H1 (cell line): Measurements from ENCODE around the gene GSTO2. TPM values are rescaled to one million over a fixed set of nuclear protein-coding genes. Genes with fewer than 3 reads are reported as not detected.

Experiments used
- CTCF ChIA-PET: fragments of 300-600 bp; sonication (Branson Sonifier 250); formaldehyde crosslinking; loops from one replicate; lab custom pipeline; 2021; ENCODE audit not compliant: partially characterized antibody; lab: Charles Lee
- POLR2A ChIA-PET: fragments of 300-600 bp; sonication (Branson Sonifier 250); formaldehyde crosslinking; loops from one replicate; lab custom pipeline; 2021; ENCODE audit warnings: inconsistent platforms; ENCODE audit not compliant: partially characterized antibody; lab: Charles Lee
- DNase-seq, 2 experiments: peaks; one replicate each; pipeline versions ENCODE4 v3.0.0 to v3.0.0-alpha.2; 2010 to 2022; ENCODE audit warnings: low spot score in 2 of 2, low read depth in 1 of 2, mixed read lengths in 1 of 2
- FAIRE-seq: peaks from 2 replicates; lab custom pipeline; 2011; peaks lifted over from hg19 to GRCh38; lab: Jason Lieb, UNC
- H2AFZ ChIP-seq: 2 replicates; pipeline ENCODE4 v1.8.1; 2012; ENCODE audit warnings: low read length, inconsistent platforms
- H2AK5ac ChIP-seq: 2 replicates; pipeline ENCODE4 v1.6.1; 2013; ENCODE audit warnings: low read depth, low read length
- H2BK120ac ChIP-seq: replicated peaks from 2 replicates; pipeline ENCODE3; 2013; ENCODE audit warnings: low read depth, low read length, inconsistent platforms
- H2BK12ac ChIP-seq: 2 replicates; pipeline ENCODE4 v1.6.1; 2013; ENCODE audit warnings: low read depth, low read length
- H2BK15ac ChIP-seq: 2 replicates; pipeline ENCODE4 v1.6.1; 2013; ENCODE audit warnings: low read length
- H2BK20ac ChIP-seq: 2 replicates; pipeline ENCODE4 v1.6.1; 2013; ENCODE audit warnings: low read length
- H2BK5ac ChIP-seq: 2 replicates; pipeline ENCODE4 v1.6.1; 2013; ENCODE audit warnings: low read depth, low read length
- H3K14ac ChIP-seq: 2 replicates; pipeline ENCODE4 v1.6.1; 2013; ENCODE audit warnings: inconsistent platforms; ENCODE audit not compliant: insufficient read length
- H3K18ac ChIP-seq: 2 replicates; pipeline ENCODE4 v1.6.1; 2013; ENCODE audit warnings: low read length; ENCODE audit errors: extremely low read depth
- H3K23ac ChIP-seq: 2 replicates; pipeline ENCODE4 v1.6.1; 2013; ENCODE audit warnings: inconsistent platforms; ENCODE audit not compliant: insufficient read length
- H3K23me2 ChIP-seq: 2 replicates; pipeline ENCODE4 v1.6.1; 2013; ENCODE audit warnings: low read depth, low read length
- H3K27ac ChIP-seq: 2 replicates; pipeline ENCODE4 v1.6.1; 2011; ENCODE audit warnings: low read depth, low read length, inconsistent platforms
- H3K27me3 ChIP-seq, 4 experiments: replicated peaks in 1 of 4; 1 replicate in 1 of 4; 2 replicates in 3 of 4; pipeline versions ENCODE4 v1.6.1 to v1.8.1; 2011 to 2013; ENCODE audit warnings: low read length in 3 of 4, mild to moderate bottlenecking in 3 of 4, inconsistent platforms in 2 of 4, mixed read lengths in 2 of 4, moderate library complexity in 1 of 4; ENCODE audit not compliant: control insufficient read depth in 3 of 4, insufficient read depth in 3 of 4; ENCODE audit errors: extremely low read depth in 1 of 4
- H3K36me3 ChIP-seq, 4 experiments: 2 replicates each; pipeline versions ENCODE4 v1.6.1 to v1.8.1; 2011 to 2013; ENCODE audit warnings: mild to moderate bottlenecking in 4 of 4, low read length in 3 of 4, moderate library complexity in 2 of 4, control low read depth in 1 of 4, inconsistent platforms in 1 of 4; ENCODE audit not compliant: insufficient read depth in 4 of 4, control insufficient read depth in 2 of 4
- H3K4ac ChIP-seq: replicated peaks from 2 replicates; pipeline ENCODE3; 2013; ENCODE audit warnings: low read length, low read depth, mixed read lengths, inconsistent platforms; ENCODE audit not compliant: insufficient read length
- H3K4me1 ChIP-seq, 4 experiments: replicated peaks in 1 of 4; 1 replicate in 1 of 4; 2 replicates in 3 of 4; pipeline versions ENCODE4 v1.6.1 to v1.8.1; 2011 to 2013; ENCODE audit warnings: low read length in 3 of 4, inconsistent platforms in 2 of 4, mixed read lengths in 1 of 4; ENCODE audit not compliant: insufficient read depth in 4 of 4, control insufficient read depth in 3 of 4
- H3K4me2 ChIP-seq, 2 experiments: 2 replicates each; pipeline versions ENCODE4 v1.6.1 to v1.8.1; 2011 to 2013; ENCODE audit warnings: low read depth in 2 of 2, low read length in 2 of 2, control low read depth in 1 of 2, inconsistent platforms in 1 of 2, mild to moderate bottlenecking in 1 of 2; ENCODE audit not compliant: insufficient read depth in 1 of 2
- H3K4me3 ChIP-seq, 4 experiments: fragments of 200-600, 300-600 bp in 1 of 4; sonication (generic), shearing (Covaris generic), sonication (Bioruptor Twin) in 1 of 4; 2 replicates each; pipeline versions ENCODE4 v1.5.1 to v1.8.1; 2011 to 2016; ENCODE audit warnings: low read length in 4 of 4, low read depth in 3 of 4, control low read depth in 2 of 4, inconsistent platforms in 2 of 4, mild to moderate bottlenecking in 2 of 4, mixed read lengths in 1 of 4, moderate library complexity in 1 of 4; ENCODE audit not compliant: insufficient read depth in 2 of 4; ENCODE audit errors: extremely low read depth in 1 of 4
- H3K56ac ChIP-seq: replicated peaks from 2 replicates; pipeline ENCODE3; 2013; ENCODE audit warnings: low read depth, mild to moderate bottlenecking, mixed read lengths, low read length, inconsistent platforms; ENCODE audit not compliant: insufficient read length
- H3K79me1 ChIP-seq: 2 replicates; pipeline ENCODE4 v1.6.1; 2013; ENCODE audit warnings: low read depth, low read length, control low read depth
- H3K79me2 ChIP-seq, 2 experiments: 2 replicates each; pipeline versions ENCODE4 v1.6.1 to v1.8.1; 2012 to 2013; ENCODE audit warnings: low read length in 2 of 2, mild to moderate bottlenecking in 2 of 2, inconsistent platforms in 1 of 2; ENCODE audit not compliant: insufficient read depth in 2 of 2, control insufficient read depth in 1 of 2
- H3K9ac ChIP-seq, 4 experiments: replicated peaks in 1 of 4; 1 replicate in 1 of 4; 2 replicates in 3 of 4; pipeline versions ENCODE4 v1.6.1 to v1.8.1; 2011 to 2013; ENCODE audit warnings: low read depth in 3 of 4, low read length in 3 of 4, control low read depth in 2 of 4, mild to moderate bottlenecking in 2 of 4, moderate library complexity in 2 of 4, inconsistent platforms in 1 of 4; ENCODE audit errors: extremely low read depth in 1 of 4
- H3K9me3 ChIP-seq, 2 experiments: 2 replicates each; pipeline versions ENCODE4 v1.6.1 to v1.8.1; 2012 to 2013; ENCODE audit warnings: mild to moderate bottlenecking in 2 of 2, moderate library complexity in 2 of 2, control low read depth in 1 of 2, inconsistent platforms in 1 of 2, low read depth in 1 of 2, low read length in 1 of 2, mixed read lengths in 1 of 2; ENCODE audit not compliant: insufficient read depth in 2 of 2
- H4K20me1 ChIP-seq, 2 experiments: replicated peaks in 1 of 2; 2 replicates each; pipeline versions ENCODE3 to v1.8.1; 2011 to 2013; ENCODE audit warnings: inconsistent platforms in 2 of 2, low read length in 2 of 2, mild to moderate bottlenecking in 1 of 2; ENCODE audit not compliant: insufficient read depth in 2 of 2, control insufficient read depth in 1 of 2
- H4K5ac ChIP-seq: 2 replicates; pipeline ENCODE4 v1.6.1; 2013; ENCODE audit warnings: low read length, low read depth, mixed read lengths, inconsistent platforms; ENCODE audit not compliant: insufficient read length
- H4K8ac ChIP-seq: 2 replicates; pipeline ENCODE4 v1.8.0; 2013; ENCODE audit warnings: mild to moderate bottlenecking, moderate library complexity, low read length, inconsistent platforms; ENCODE audit not compliant: insufficient read depth; ENCODE audit errors: extremely low read depth
- H4K91ac ChIP-seq: replicated peaks from 2 replicates; pipeline ENCODE3; 2013; ENCODE audit warnings: low read length, mixed read lengths, inconsistent platforms; ENCODE audit not compliant: insufficient read length
- BACH1 ChIP-seq: IDR thresholded peaks from 2 replicates; pipeline ENCODE4 v1.6.1; 2012; ENCODE audit warnings: low read length, improper control_type of control experiment
- BCL11A ChIP-seq, 2 experiments: IDR thresholded peaks; one replicate each; pipeline ENCODE4 v1.6.1; 2011; ENCODE audit warnings: low read depth in 2 of 2, low read length in 2 of 2, mild to moderate bottlenecking in 2 of 2
- CBX8 ChIP-seq: fragments of 300-800, 300-1000 bp; sonication (generic); IDR thresholded peaks from 2 replicates; pipeline ENCODE4 v1.7.1; 2016; ENCODE audit warnings: low read depth, low read length, borderline replicate concordance
- CTBP2 ChIP-seq: IDR thresholded peaks from 2 replicates; pipeline ENCODE4 v1.7.0; 2011; ENCODE audit warnings: borderline replicate concordance, mild to moderate bottlenecking, moderate library complexity, mixed read lengths, low read length; ENCODE audit not compliant: insufficient read depth, insufficient read length
- HDAC6 ChIP-seq: IDR thresholded peaks from one replicate; pipeline ENCODE4 v1.7.1; 2012; ENCODE audit warnings: low read depth, mild to moderate bottlenecking, inconsistent platforms, low read length, moderate library complexity
- JUND ChIP-seq: IDR thresholded peaks from 2 replicates; pipeline ENCODE4 v1.6.1; 2011; ENCODE audit warnings: mild to moderate bottlenecking, improper control_type of control experiment, low read length
- KDM5A ChIP-seq: fragments of 200-600 bp; IDR thresholded peaks from 2 replicates; pipeline ENCODE4 v1.7.1; 2012; ENCODE audit warnings: mild to moderate bottlenecking, low read length, inconsistent platforms, mixed read lengths
- MAFK ChIP-seq: IDR thresholded peaks from 2 replicates; pipeline ENCODE4 v1.6.1; 2012; ENCODE audit warnings: low read depth, mild to moderate bottlenecking, improper control_type of control experiment, low read length
- NRF1 ChIP-seq: IDR thresholded peaks from 2 replicates; pipeline ENCODE4 v1.6.1; 2011; ENCODE audit warnings: mild to moderate bottlenecking, low read depth, low read length, improper control_type of control experiment
- POLR2A ChIP-seq, 2 experiments: IDR thresholded peaks; 1 replicate in 1 of 2; 2 replicates in 1 of 2; pipeline ENCODE4 v1.6.1; 2011; ENCODE audit warnings: low read depth in 2 of 2, low read length in 2 of 2, mild to moderate bottlenecking in 2 of 2; ENCODE audit errors: control extremely low read depth in 1 of 2
- RNF2 ChIP-seq: fragments of 200-900, 300-1000 bp; sonication (generic); IDR thresholded peaks from 2 replicates; pipeline ENCODE4 v1.7.1; 2016; ENCODE audit warnings: borderline replicate concordance, low read depth, mild to moderate bottlenecking, antibody characterized with exemption, low read length; ENCODE audit not compliant: poor library complexity, severe bottlenecking; ENCODE audit errors: missing control alignments
- SAP30 ChIP-seq: fragments of 300-600 bp; sonication (generic); IDR thresholded peaks from 2 replicates; pipeline ENCODE4 v1.7.1; 2012; ENCODE audit warnings: low read length, moderate library complexity, mild to moderate bottlenecking, inconsistent platforms; ENCODE audit not compliant: insufficient read depth, insufficient replicate concordance
- SIRT6 ChIP-seq: IDR thresholded peaks from one replicate; pipeline ENCODE4 v1.7.1; 2012; ENCODE audit warnings: low read length, inconsistent platforms
- SP2 ChIP-seq: IDR thresholded peaks from 2 replicates; pipeline ENCODE4 v1.6.1; 2012; ENCODE audit warnings: mild to moderate bottlenecking, low read length, inconsistent platforms
- whole genome bisulfite sequencing, 2 experiments: shearing (Covaris generic) in 1 of 2; methylation state at CpG; one replicate each; pipeline versions ENCODE4 v1.1.6 to v1.1.7; 2013 to 2015; ENCODE audit warnings: low lambda C conversion rate in 2 of 2, mixed read lengths in 2 of 2, inconsistent platforms in 1 of 2, low coverage in 1 of 2, missing lambda C conversion rate in 1 of 2; ENCODE audit not compliant: insufficient replicate concordance in 2 of 2, insufficient coverage in 1 of 2, insufficient read length in 1 of 2; ENCODE audit errors: extremely low coverage in 1 of 2, missing lambda C conversion rate in 1 of 2; 5-methylcytosine and 5-hydroxymethylcytosine counted together
- polyA plus RNA-seq, 7 experiments: library from polyadenylated mRNA; depleted of rRNA in 3 of 7; stranded (reverse) in 5 of 7; unstranded in 2 of 7; fragments of >200 nt in 5 of 7; fragments of 200-250 nt in 2 of 7; gene quantifications; 1 replicate in 5 of 7; 2 replicates in 1 of 7; 4 replicates in 1 of 7; pipeline versions ENCODE4 v1.2.1 to v1.2.3, GENCODE V29; 2011 to 2013; ENCODE audit warnings: missing spikeins in 2 of 7, mixed read lengths in 2 of 7
- total RNA-seq: library from RNA; stranded (reverse); fragmentation: NEBNext Ultra II Directional; extraction: Animal tissue kit (Norgen Biotek cat#: 25700); gene quantifications from 2 replicates; pipeline ENCODE4 v1.2.1, GENCODE V29; 2021

The GSTO2 gene
- total and polyA plus RNA-seq, 2 of the 8 experiments (the other 6 are each of a cell fraction or from before 2014, with no cell fraction given) = 13.1 to 41.7 TPM

DNA sequence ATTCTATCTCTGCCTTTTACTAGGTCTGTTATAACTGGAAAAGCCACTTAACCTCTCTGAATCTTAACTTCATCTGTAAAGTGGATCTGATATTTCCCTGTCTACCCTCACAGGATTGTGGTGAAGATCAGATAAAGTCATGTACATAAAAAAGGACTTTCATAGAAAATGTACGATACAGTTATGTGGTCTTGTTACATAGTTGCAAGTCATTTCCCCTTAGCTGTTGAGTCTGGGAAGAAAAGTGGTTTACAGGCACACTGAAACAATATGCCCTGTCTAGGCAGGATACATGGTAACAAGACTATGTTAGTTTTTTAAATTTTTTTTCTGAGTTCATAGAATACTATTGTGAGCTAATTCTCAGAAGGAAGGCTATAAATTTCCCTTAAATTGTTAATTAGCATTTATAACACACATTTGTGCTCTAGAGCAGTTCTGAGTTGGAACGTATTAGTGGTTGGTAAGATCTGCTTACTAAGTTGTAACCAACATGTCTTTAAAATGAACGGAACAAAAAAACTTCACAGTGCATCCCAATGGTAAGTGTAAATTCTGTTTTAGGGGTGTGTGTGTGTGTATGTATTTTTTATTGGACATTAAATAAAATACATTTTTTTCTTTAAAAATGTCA lies 21.4 kb upstream of the GSTO2 start:
- FAIRE-seq (no peak), DNase-seq (no peak)
- Histone ChIP-seq H3K4ac (no peak overlapping the region), H3K23ac (no peak overlapping the region), H3K79me1 (no peaks in the 10 kb centered on the region), H3K18ac (no peak overlapping the region), H2BK15ac (no peak overlapping the region), H3K23me2 (no peaks in the 10 kb centered on the region), H3K14ac (no peak overlapping the region), H4K8ac (no peak overlapping the region), H2BK5ac (no peak overlapping the region), H2AK5ac (no peak overlapping the region), H3K4me3 (no peak overlapping the region), H3K27me3 (peaks cover 0 to 3% (median 0%) of the 10 kb centered on the region in 4 experiments; a peak in 3 of 7 replicates), H2BK12ac (no peak overlapping the region), H2BK20ac (no peak overlapping the region), H2AFZ (no peak overlapping the region), H3K27ac (no peak overlapping the region), H4K20me1 (no peaks in the 10 kb centered on the region), H4K5ac (no peak overlapping the region), H3K4me1 (peaks cover 0 to 7% (median 6%) of the 10 kb centered on the region in 4 experiments; a peak in 4 of 7 replicates), H4K91ac (no peak overlapping the region), H3K56ac (no peak overlapping the region), H3K79me2 (no peaks in the 10 kb centered on the region), H2BK120ac (no peak overlapping the region), H3K36me3 (no peaks in the 10 kb centered on the region), H3K9ac (no peak overlapping the region), H3K9me3 (0 out of 4 replicates have a peak, but pooled peaks cover 0 to 5% of the 10 kb centered on the region in 2 experiments), H3K4me2 (no peak overlapping the region)
- CTCF ChIA-PET = interaction anchor here (1.6 to 3.1 kb wide), 2 partner anchors 27 to 44 kb away, joined by 7 to 9 read pairs; no protein-coding TSS in a partner anchor
- POLR2A ChIA-PET = no interaction called here
- 90% methylated on average over 3 of the region's 3 CpGs; no CpG with 5 or more reads in 1 of the 2 experiments for WGBS, 2 experiments
- TF ChIP-seq BACH1 (no peak), NRF1 (no peak), SIRT6 (no peak), POLR2A (IDR thresholded peaks at IDR 0.05; ENCODE audit: control extremely low read depth in 1 of 2, low read depth in 2 of 2, low read length in 2 of 2) (no peak), SP2 (no peak), RNF2 (no peak), MAFK (no peak), CBX8 (no peak), HDAC6 (no peak), BCL11A (IDR thresholded peaks at IDR 0.05; ENCODE audit: low read depth in 2 of 2, low read length in 2 of 2) (no peak), SAP30 (no peak), KDM5A (no peak), CTBP2 (no peak), JUND (no peak)
